SK-N-SH (cell line): Measurements from ENCODE around the gene ABCB1. TPM values are rescaled to one million over a fixed set of nuclear protein-coding genes. Genes with fewer than 3 reads are reported as not detected.

Source experiments
- CTCF ChIA-PET: fragments of 300-600, 350-600 bp; formaldehyde crosslinking; extraction: SDS; loops from one replicate; lab custom pipeline; 2021; lab: Yijun Ruan, JAX
- POLR2A ChIA-PET: fragments of 350-600 bp; sonication (Branson Sonifier 250); formaldehyde crosslinking; extraction: SDS; loops from one replicate; lab custom pipeline; 2020; ENCODE audit warnings: antibody characterized with exemption, inconsistent platforms; lab: Yijun Ruan, JAX
- DNase-seq: peaks from one replicate; pipeline ENCODE4 v3.0.0; 2012
- H2AFZ ChIP-seq: fragments of 200-600 bp; sonication (generic); 2 replicates; pipeline ENCODE4 v1.8.1; 2016; ENCODE audit warnings: antibody characterized with exemption, mild to moderate bottlenecking, low read depth
- H3F3A ChIP-seq: fragments of 200-600 bp; sonication (generic); replicated peaks from 2 replicates; pipeline ENCODE3; 2016; ENCODE audit warnings: antibody characterized with exemption, mild to moderate bottlenecking; ENCODE audit not compliant: insufficient read depth
- H3K27ac ChIP-seq, 2 experiments: fragments of 200-500 bp in 1 of 2; fragments of 200-600 bp in 1 of 2; sonication (Bioruptor generic) in 1 of 2; sonication (generic), shearing (Covaris generic) in 1 of 2; 2 replicates each; pipeline versions ENCODE4 v1.5.1 to v1.6.1; 2014 to 2016; ENCODE audit warnings: low read depth in 2 of 2, inconsistent platforms in 1 of 2, low read length in 1 of 2, mild to moderate bottlenecking in 1 of 2, mixed read lengths in 1 of 2
- H3K27me3 ChIP-seq: fragments of 200-600 bp; sonication (generic), shearing (Covaris generic); 2 replicates; pipeline ENCODE4 v1.6.1; 2016; ENCODE audit warnings: mixed run types; ENCODE audit not compliant: insufficient read depth
- H3K36me3 ChIP-seq, 2 experiments: fragments of 200-500 bp in 1 of 2; fragments of 200-600 bp in 1 of 2; sonication (Bioruptor generic) in 1 of 2; sonication (generic) in 1 of 2; replicated peaks in 1 of 2; 2 replicates each; pipeline versions ENCODE3 to v1.5.1; 2014 to 2016; ENCODE audit warnings: low read length in 1 of 2, mild to moderate bottlenecking in 1 of 2; ENCODE audit not compliant: insufficient read depth in 2 of 2, control insufficient read depth in 1 of 2
- H3K4me1 ChIP-seq, 2 experiments: fragments of 200-500 bp in 1 of 2; fragments of 200-600 bp in 1 of 2; sonication (Bioruptor generic) in 1 of 2; sonication (generic), shearing (Covaris generic) in 1 of 2; 2 replicates each; pipeline versions ENCODE4 v1.5.1 to v1.6.1; 2014 to 2016; ENCODE audit warnings: low read depth in 1 of 2, low read length in 1 of 2, mixed run types in 1 of 2; ENCODE audit not compliant: insufficient read depth in 2 of 2, control insufficient read depth in 1 of 2
- H3K4me2 ChIP-seq: fragments of 200-600 bp; sonication (generic), shearing (Covaris generic); 2 replicates; pipeline ENCODE4 v1.6.1; 2017; ENCODE audit warnings: mixed run types
- H3K4me3 ChIP-seq, 2 experiments: fragments of 200-500 bp in 1 of 2; fragments of 200-600 bp in 1 of 2; sonication (Bioruptor generic) in 1 of 2; sonication (generic), shearing (Covaris generic) in 1 of 2; 2 replicates each; pipeline versions ENCODE4 v1.5.1 to v1.8.1; 2014 to 2016; ENCODE audit warnings: low read depth in 2 of 2, inconsistent platforms in 1 of 2, low read length in 1 of 2, mild to moderate bottlenecking in 1 of 2, mixed read lengths in 1 of 2, moderate library complexity in 1 of 2
- H3K79me2 ChIP-seq: fragments of 200-600 bp; sonication (generic); 2 replicates; pipeline ENCODE4 v1.8.1; 2017; ENCODE audit warnings: mild to moderate bottlenecking; ENCODE audit not compliant: insufficient read depth
- H3K9ac ChIP-seq: fragments of 200-600 bp; sonication (generic); 2 replicates; pipeline ENCODE4 v1.6.1; 2017; ENCODE audit warnings: mixed run types
- H3K9me2 ChIP-seq: fragments of 200-600 bp; sonication (generic); 2 replicates; pipeline ENCODE4 v1.6.1; 2017; ENCODE audit warnings: mixed run types
- H3K9me3 ChIP-seq: fragments of 200-600 bp; sonication (generic); 2 replicates; pipeline ENCODE4 v1.6.1; 2017; ENCODE audit warnings: mixed run types, mild to moderate bottlenecking, moderate library complexity
- H4K20me1 ChIP-seq: fragments of 200-600 bp; sonication (generic); 2 replicates; pipeline ENCODE4 v1.6.1; 2017; ENCODE audit warnings: mild to moderate bottlenecking, mixed run types; ENCODE audit not compliant: insufficient read depth
- ELF1 ChIP-seq: IDR thresholded peaks from 2 replicates; pipeline ENCODE4 v1.4.0; 2012
- EZH2phosphoT487 ChIP-seq: fragments of 200-600 bp; sonication (generic); IDR thresholded peaks from 2 replicates; pipeline ENCODE4 v1.6.1; 2017; ENCODE audit warnings: low read depth, mixed run types, mild to moderate bottlenecking, antibody characterized with exemption, moderate library complexity, borderline replicate concordance
- JUND ChIP-seq: IDR thresholded peaks from 2 replicates; pipeline ENCODE4 v1.4.0; 2012
- MEF2A ChIP-seq: IDR thresholded peaks from 2 replicates; pipeline ENCODE4 v1.4.0; 2012; ENCODE audit warnings: low read depth, borderline replicate concordance
- MXI1 ChIP-seq: IDR thresholded peaks from 2 replicates; pipeline ENCODE4 v1.6.1; 2012; ENCODE audit warnings: mild to moderate bottlenecking, low read depth, low read length, improper control_type of control experiment
- NRF1 ChIP-seq: IDR thresholded peaks from 2 replicates; pipeline ENCODE4 v1.6.1; 2012; ENCODE audit warnings: low read depth, mild to moderate bottlenecking, low read length
- POLR2AphosphoS5 ChIP-seq: IDR thresholded peaks from 2 replicates; pipeline ENCODE4 v1.6.1; 2012; ENCODE audit warnings: low read depth, low read length
- RAD21 ChIP-seq: IDR thresholded peaks from 2 replicates; pipeline ENCODE4 v1.6.1; 2012; ENCODE audit warnings: mild to moderate bottlenecking, low read length
- RCOR1 ChIP-seq: fragments of 150-350 bp; IDR thresholded peaks from 2 replicates; pipeline ENCODE4 v1.6.1; 2017; ENCODE audit warnings: antibody characterized with exemption, low read length
- RFX5 ChIP-seq: IDR thresholded peaks from 2 replicates; pipeline ENCODE4 v1.6.1; 2012; ENCODE audit warnings: mild to moderate bottlenecking, improper control_type of control experiment, low read length
- TEAD4 ChIP-seq: IDR thresholded peaks from 2 replicates; pipeline ENCODE4 v1.4.0; 2012; ENCODE audit warnings: mild to moderate bottlenecking, borderline replicate concordance; ENCODE audit not compliant: insufficient read depth
- YY1 ChIP-seq: IDR thresholded peaks from 2 replicates; pipeline ENCODE4 v1.4.0; 2012; ENCODE audit warnings: low read depth, mild to moderate bottlenecking
- WGBS: methylation state at CpG from one replicate; pipeline ENCODE4 v1.1.6; 2017; ENCODE audit warnings: low lambda C conversion rate; 5-methylcytosine and 5-hydroxymethylcytosine counted together
- polyA plus RNA-seq, 3 experiments: library from polyadenylated mRNA; depleted of rRNA; stranded (reverse); fragments of >200 nt; gene quantifications; 2 replicates each; pipeline ENCODE4 v1.2.3, GENCODE V29; 2012
- TF ChIP-seq, protein P1 (sequence below): IDR thresholded peaks from 2 replicates; pipeline ENCODE4 v1.4.0; 2012; ENCODE audit warnings: low read depth, borderline replicate concordance
- TF ChIP-seq, protein P2 (sequence below): IDR thresholded peaks from 2 replicates; pipeline ENCODE4 v1.4.0; 2012; ENCODE audit warnings: low read depth
- TF ChIP-seq, protein P3 (sequence below): fragments of 200-600 bp; sonication (generic); IDR thresholded peaks from 2 replicates; pipeline ENCODE4 v1.6.1; 2017; ENCODE audit warnings: antibody characterized with exemption, mild to moderate bottlenecking, moderate library complexity

Gene ABCB1
- polyA plus RNA-seq, 1 of the 3 experiments (the other 2 are of a cell fraction): 2.0 TPM

DNA sequence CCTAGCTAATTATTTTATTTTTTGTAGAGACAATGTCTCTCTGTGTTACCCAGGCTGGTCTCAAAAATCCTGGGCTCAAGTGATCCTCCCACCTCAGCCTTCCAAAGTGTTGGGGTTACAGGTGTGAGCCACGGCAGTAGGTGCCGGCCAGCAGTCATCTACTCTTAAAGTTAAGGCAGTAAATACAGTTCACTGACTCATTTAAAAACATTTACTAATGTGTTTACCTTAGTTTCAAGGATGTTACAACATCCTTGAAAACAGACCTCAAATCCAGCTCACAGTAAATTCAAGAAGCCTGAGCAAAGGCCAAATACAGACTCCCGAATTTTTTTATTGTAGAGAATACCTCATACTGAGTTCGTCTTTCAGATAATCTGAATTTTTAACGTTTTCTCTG lies 95.6 kb downstream of the ABCB1 start:
- WGBS: 58% methylated on average over 5 of the region's 5 CpGs

DNA sequence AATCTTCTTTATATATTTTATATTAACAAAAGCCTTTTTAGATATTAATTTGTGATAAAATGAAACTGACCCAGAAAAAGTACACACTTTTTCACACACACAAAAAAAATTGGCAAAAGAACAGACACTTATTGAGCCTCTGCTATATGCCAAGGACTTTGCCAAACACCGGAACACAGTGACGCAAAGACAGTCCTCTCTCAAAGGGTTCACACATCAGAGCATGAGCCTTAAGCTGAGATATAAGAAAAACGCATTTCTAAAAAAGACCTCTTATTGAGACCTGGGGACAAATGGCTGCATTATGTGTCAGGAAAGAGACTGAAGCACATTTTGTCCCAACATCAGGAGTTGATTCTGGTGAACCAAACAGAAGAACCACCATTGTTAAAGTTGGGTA lies 101.2 kb downstream of the ABCB1 start:
- H2AFZ ChIP-seq: no peak overlapping the region
- no peak overlapping the region for H3K4me3 ChIP-seq
- no peaks in the 10 kb centered on the region for H3K27me3 ChIP-seq
- H3K36me3 ChIP-seq: peaks cover 0 to 2% of the 10 kb centered on the region in 2 experiments
- H3K9me2 ChIP-seq: no peaks in the 10 kb centered on the region
- CTCF ChIA-PET: no interaction called here
- WGBS: 79% methylated on average over 3 of the region's 3 CpGs
- no peaks in the 10 kb centered on the region for H3K79me2 ChIP-seq
- DNase-seq: no peak
- H3K9ac ChIP-seq: no peak overlapping the region
- TF ChIP-seq POLR2AphosphoS5 (no peak), MEF2A (no peak), ELF1 (no peak), RAD21 (no peak)
- TF ChIP-seq, protein P1, sequence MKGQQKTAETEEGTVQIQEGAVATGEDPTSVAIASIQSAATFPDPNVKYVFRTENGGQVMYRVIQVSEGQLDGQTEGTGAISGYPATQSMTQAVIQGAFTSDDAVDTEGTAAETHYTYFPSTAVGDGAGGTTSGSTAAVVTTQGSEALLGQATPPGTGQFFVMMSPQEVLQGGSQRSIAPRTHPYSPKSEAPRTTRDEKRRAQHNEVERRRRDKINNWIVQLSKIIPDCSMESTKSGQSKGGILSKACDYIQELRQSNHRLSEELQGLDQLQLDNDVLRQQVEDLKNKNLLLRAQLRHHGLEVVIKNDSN: no peak
- no peak overlapping the region for H3K27ac ChIP-seq
- H3K4me2 ChIP-seq: no peak overlapping the region
- H3K9me3 ChIP-seq: no peaks in the 10 kb centered on the region; the same call in 1 of the 2 replicates
- H4K20me1 ChIP-seq: no peaks in the 10 kb centered on the region
- H3K4me1 ChIP-seq: no peaks in the 10 kb centered on the region
- no peaks in the 10 kb centered on the region for H3F3A ChIP-seq
- POLR2A ChIA-PET: interaction anchor here (0.5 kb wide), 1 partner anchor 17 kb away, joined by 3 read pairs; no protein-coding TSS in a partner anchor

More for the DNA sequence above, 95.6 kb downstream of the ABCB1 start:
- Histone ChIP-seq H3K36me3 (peaks cover 0 to 24% of the 10 kb centered on the region in 2 experiments), H3K4me3 (no peak overlapping the region), H3F3A (no peaks in the 10 kb centered on the region), H2AFZ (no peak overlapping the region), H3K4me2 (no peak overlapping the region), H3K79me2 (no peaks in the 10 kb centered on the region), H3K4me1 (peaks cover 0 to 3% of the 10 kb centered on the region in 2 experiments; a peak in 2 of 4 replicates), H3K27ac (no peak overlapping the region), H4K20me1 (no peaks in the 10 kb centered on the region), H3K9me3 (no peaks in the 10 kb centered on the region; the same call in 1 of the 2 replicates), H3K9ac (no peak overlapping the region), H3K27me3 (no peaks in the 10 kb centered on the region), H3K9me2 (no peaks in the 10 kb centered on the region)
- POLR2A ChIA-PET: no interaction called here
- CTCF ChIA-PET: interaction anchor here (0.7 to 4.4 kb wide), 15 partner anchors 10 to 665 kb away, joined by 3 to 34 read pairs (median 6); partner anchors contain the start of gene ABCB1
- DNase-seq: no peak
- TF ChIP-seq, protein P2, sequence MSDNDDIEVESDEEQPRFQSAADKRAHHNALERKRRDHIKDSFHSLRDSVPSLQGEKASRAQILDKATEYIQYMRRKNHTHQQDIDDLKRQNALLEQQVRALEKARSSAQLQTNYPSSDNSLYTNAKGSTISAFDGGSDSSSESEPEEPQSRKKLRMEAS: no peak
- TF ChIP-seq, protein P3, sequence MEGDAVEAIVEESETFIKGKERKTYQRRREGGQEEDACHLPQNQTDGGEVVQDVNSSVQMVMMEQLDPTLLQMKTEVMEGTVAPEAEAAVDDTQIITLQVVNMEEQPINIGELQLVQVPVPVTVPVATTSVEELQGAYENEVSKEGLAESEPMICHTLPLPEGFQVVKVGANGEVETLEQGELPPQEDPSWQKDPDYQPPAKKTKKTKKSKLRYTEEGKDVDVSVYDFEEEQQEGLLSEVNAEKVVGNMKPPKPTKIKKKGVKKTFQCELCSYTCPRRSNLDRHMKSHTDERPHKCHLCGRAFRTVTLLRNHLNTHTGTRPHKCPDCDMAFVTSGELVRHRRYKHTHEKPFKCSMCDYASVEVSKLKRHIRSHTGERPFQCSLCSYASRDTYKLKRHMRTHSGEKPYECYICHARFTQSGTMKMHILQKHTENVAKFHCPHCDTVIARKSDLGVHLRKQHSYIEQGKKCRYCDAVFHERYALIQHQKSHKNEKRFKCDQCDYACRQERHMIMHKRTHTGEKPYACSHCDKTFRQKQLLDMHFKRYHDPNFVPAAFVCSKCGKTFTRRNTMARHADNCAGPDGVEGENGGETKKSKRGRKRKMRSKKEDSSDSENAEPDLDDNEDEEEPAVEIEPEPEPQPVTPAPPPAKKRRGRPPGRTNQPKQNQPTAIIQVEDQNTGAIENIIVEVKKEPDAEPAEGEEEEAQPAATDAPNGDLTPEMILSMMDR: no peak
- TF ChIP-seq, protein P1: no peak
- TF ChIP-seq RFX5 (no peak), TEAD4 (no peak), YY1 (no peak), MEF2A (no peak), RAD21 (no peak), JUND (no peak), NRF1 (no peak), MXI1 (no peak), EZH2phosphoT487 (no peak), RCOR1 (no peak), ELF1 (no peak)
- TF ChIP-seq, all 33 proteins: peak for 0
